Thyroid gland (tissue), 4 donors: Measurements from ENCODE around the gene OBI1.

Experiments
- CTCF ChIP-seq, 6 experiments: fragments of 200-600 bp in 3 of 6; fragments of 450-650 bp in 3 of 6; sonication (generic) in 3 of 6; IDR thresholded peaks; one replicate each; pipeline ENCODE4 v1.5.1; 2016 to 2019; ENCODE audit warnings: antibody characterized with exemption in 6 of 6, mild to moderate bottlenecking in 2 of 6, inconsistent platforms in 1 of 6, moderate library complexity in 1 of 6
- POLR2A ChIP-seq, 2 donors: fragments of 450-650 bp; IDR thresholded peaks; one replicate each; pipeline ENCODE4 v1.6.1; 2017; ENCODE audit warnings: antibody characterized with exemption in 2 of 2, mild to moderate bottlenecking in 2 of 2, moderate library complexity in 1 of 2

GRCh38 chr13:78610381-78610883 lies 48.5 kb downstream of the OBI1 start:
- TF ChIP-seq CTCF (IDR thresholded peaks at IDR 0.05) (no peak), POLR2A (IDR thresholded peaks at IDR 0.05) (no peak)
